ENCODE measurements around the gene OVOL2.
"Not testable (repeated sequence)": the region's sequence is repeated elsewhere in the genome, so short reads cannot be mapped to it uniquely, and the experiment has no call there.

Gene OVOL2

DNA sequence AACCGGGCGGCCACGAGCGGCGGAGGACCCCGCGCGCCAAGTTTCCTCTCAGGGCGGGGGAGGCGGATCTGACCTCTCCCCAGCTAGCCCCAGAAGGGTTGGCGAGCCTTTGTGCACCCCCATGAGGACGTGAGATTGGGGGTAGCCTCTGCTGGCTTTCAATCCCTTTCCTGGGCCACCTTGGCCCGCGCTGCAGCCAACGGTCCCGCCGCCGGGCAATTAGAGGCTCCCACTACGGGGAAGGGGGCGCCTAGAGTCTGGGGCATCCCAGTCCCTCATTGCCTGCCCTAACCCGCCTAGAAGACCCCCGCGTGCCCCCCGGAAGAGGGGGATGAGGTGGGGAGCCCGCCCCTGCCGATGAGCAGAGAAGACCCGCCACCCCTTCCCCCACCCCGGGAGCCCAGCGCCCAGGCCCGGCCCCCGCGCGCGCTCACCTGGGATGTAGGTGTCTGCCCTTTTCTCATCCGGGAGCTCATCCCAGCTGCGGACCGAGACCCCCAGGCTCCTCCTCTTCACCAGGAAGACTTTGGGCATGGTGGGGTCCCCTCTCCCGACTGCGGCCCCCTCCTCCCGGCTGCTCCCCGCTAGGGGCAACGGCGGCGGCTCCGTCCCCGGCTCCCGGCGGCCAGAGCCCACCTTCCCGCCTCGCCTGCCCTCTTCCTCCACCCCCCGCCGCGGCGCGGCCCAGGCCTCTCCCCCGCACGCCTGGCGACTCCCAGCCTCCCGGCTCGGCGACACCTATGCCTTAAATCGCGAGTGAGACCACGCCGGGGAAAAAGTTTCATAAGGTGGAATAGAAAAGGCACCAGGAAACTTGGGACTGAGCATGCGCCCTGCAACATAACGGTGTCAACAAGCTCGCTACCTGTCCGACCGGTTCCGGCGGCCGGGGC is at the start of gene OVOL2:
Gene OVOL2 (minus strand): TSS at position 816 of the 893 bp plus-strand sequence. CDS start 282 bp downstream, at position 534.
- Histone ChIP-seq H3K9ac (ENCODE audit: low read depth, low read length) (peak within 1 kb of the TSS; percentile 67; the same call in 1 of the 2 replicates), H3K27ac (ENCODE audit: low read length) (no peak within 1 kb of the TSS), H3K27me3 (ENCODE audit: insufficient read depth, low read length) (peaks cover 81% of the 10 kb centered on the region), H3K36me3 (ENCODE audit: insufficient read depth, low read depth, low read length) (no peaks in the 10 kb centered on the region), H3K4me3 (ENCODE audit: low read length) (peak within 1 kb of the TSS; percentile 78), H3K4me1 (ENCODE audit: insufficient read depth, low read length) (peaks cover 16% of the 10 kb centered on the region; the same call in 1 of the 2 replicates), H3K9me3 (ENCODE audit: insufficient read depth, low read depth, low read length) (no peaks in the 10 kb centered on the region)

DNA sequence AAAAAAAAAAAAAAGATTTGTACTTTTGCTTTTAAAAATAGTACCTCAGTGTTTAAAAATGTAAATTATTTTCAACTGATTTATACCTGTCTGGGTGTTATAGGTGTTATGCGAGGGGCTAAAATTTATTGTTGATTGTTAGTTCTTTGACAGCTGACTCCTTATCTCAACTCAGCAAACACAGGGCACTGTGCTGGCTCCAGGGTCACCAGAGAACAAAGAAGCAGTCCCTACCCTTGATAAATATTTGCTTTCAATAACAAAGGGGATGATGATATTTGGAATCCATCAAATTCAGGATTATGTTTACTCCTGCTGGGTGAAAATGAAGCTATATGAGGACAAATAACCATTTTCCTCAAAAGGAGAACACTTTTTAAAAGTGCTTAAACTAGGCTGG is 45.8 kb upstream of the OVOL2 start:
- peaks cover 7% of the 10 kb centered on the region for H3K4me1 ChIP-seq (ENCODE audit: insufficient read depth, low read length)
- H3K27ac ChIP-seq (ENCODE audit: low read length), result no peak overlapping the region

DNA sequence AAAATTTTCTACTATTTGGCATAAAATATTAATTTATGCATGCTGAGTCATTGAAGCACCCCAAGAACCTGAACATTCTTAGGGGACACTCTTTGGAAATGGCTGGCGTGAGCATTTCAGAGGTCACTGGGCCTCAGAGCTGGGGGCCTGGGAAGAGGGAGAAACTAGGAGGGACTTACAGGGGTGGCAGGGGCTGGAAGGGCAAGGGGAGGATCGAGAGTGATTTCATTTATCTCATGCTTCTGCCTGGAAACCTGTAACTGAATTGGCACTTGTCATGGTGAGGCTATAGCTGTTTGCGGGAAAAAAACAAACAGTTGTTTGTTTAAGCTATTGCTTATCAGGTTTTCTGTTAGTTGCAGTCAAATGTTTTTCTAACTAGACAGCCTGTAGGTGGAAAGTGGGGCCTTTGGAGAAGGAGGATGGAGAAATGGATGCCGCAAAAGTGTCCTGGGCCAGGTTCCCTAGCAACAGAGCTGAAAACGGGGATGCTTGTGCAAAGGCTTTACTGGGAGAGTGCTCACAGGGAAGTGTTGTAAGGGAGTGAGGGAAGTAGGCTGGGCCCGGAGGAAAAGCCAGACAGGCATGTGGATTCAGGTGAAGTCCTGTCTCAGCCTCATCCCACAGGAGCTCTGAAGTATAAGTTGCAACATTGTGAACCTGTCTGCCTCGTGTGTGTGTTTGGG is 43.6 kb upstream of the OVOL2 start:
- H3K36me3 ChIP-seq (ENCODE audit: insufficient read depth, low read depth, low read length), result no peaks in the 10 kb centered on the region
- H3K4me3 ChIP-seq (ENCODE audit: low read length), result peak overlapping the region; percentile 12; the same call in 1 of the 2 replicates
- H3K27me3 ChIP-seq (ENCODE audit: insufficient read depth, low read length), result no peaks in the 10 kb centered on the region
- no peak overlapping the region for H3K9ac ChIP-seq (ENCODE audit: low read depth, low read length)
- no peaks in the 10 kb centered on the region for H3K9me3 ChIP-seq (ENCODE audit: insufficient read depth, low read depth, low read length)
- H3K27ac ChIP-seq (ENCODE audit: low read length), result no peak overlapping the region
- peaks cover 7% of the 10 kb centered on the region for H3K4me1 ChIP-seq (ENCODE audit: insufficient read depth, low read length)

More for the DNA sequence above, 45.8 kb upstream of the OVOL2 start:
- H3K27me3 ChIP-seq (ENCODE audit: insufficient read depth, low read length), result no peaks in the 10 kb centered on the region
- no peak overlapping the region for H3K4me3 ChIP-seq (ENCODE audit: low read length)
- H3K9ac ChIP-seq (ENCODE audit: low read depth, low read length), result no peak overlapping the region
- no peaks in the 10 kb centered on the region for H3K36me3 ChIP-seq (ENCODE audit: insufficient read depth, low read depth, low read length)
- H3K9me3 ChIP-seq (ENCODE audit: insufficient read depth, low read depth, low read length), result no peaks in the 10 kb centered on the region

GRCh38 chr20:18100569-18100968 is 42.9 kb upstream of the OVOL2 start:
- H3K27me3 ChIP-seq (ENCODE audit: insufficient read depth, low read length); H3K9ac ChIP-seq (ENCODE audit: low read depth, low read length); H3K4me3 ChIP-seq (ENCODE audit: low read length); H3K9me3 ChIP-seq (ENCODE audit: insufficient read depth, low read depth, low read length); H3K27ac ChIP-seq (ENCODE audit: low read length); H3K4me1 ChIP-seq (ENCODE audit: insufficient read depth, low read length); H3K36me3 ChIP-seq (ENCODE audit: insufficient read depth, low read depth, low read length): not testable (repeated sequence)

DNA sequence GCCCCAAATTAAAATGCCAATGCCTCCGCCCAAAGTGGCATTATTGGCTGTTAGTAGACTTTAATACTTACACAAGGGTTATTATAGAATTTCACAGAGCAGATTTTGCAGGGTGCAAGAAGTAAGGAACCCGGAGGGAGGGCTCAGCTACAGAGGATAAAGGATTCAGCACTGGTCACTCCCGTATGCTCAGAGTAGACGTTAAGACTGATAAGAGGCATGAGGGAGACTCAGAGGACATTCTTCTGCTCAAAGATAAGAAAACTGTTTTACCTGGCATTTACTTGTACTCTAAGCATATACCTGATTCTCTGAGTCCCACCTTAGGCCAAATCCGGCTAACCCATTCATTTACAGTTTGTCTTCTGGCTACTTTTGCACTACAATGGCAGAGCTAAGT is 36.5 kb upstream of the OVOL2 start:
- H3K36me3 ChIP-seq (ENCODE audit: insufficient read depth, low read depth, low read length), result no peaks in the 10 kb centered on the region
- H3K4me3 ChIP-seq (ENCODE audit: low read length), result no peak overlapping the region
- H3K4me1 ChIP-seq (ENCODE audit: insufficient read depth, low read length), result no peaks in the 10 kb centered on the region
- H3K9ac ChIP-seq (ENCODE audit: low read depth, low read length), result no peak overlapping the region
- H3K27me3 ChIP-seq (ENCODE audit: insufficient read depth, low read length), result no peaks in the 10 kb centered on the region
- no peaks in the 10 kb centered on the region for H3K9me3 ChIP-seq (ENCODE audit: insufficient read depth, low read depth, low read length)
- no peak overlapping the region for H3K27ac ChIP-seq (ENCODE audit: low read length)

- H3K9me3 ChIP-seq (ENCODE audit: insufficient read depth, low read depth, low read length), result no peaks in the 10 kb centered on the region
- H3K36me3 ChIP-seq (ENCODE audit: insufficient read depth, low read depth, low read length), result no peaks in the 10 kb centered on the region
- no peaks in the 10 kb centered on the region for H3K27me3 ChIP-seq (ENCODE audit: insufficient read depth, low read length)
- H3K27ac ChIP-seq (ENCODE audit: low read length), result no peak overlapping the region
- no peak overlapping the region for H3K4me3 ChIP-seq (ENCODE audit: low read length)
- H3K9ac ChIP-seq (ENCODE audit: low read depth, low read length), result no peak overlapping the region
- no peaks in the 10 kb centered on the region for H3K4me1 ChIP-seq (ENCODE audit: insufficient read depth, low read length)
These were observed 35.7 kb upstream of the OVOL2 start for GRCh38 chr20:18093388-18093787.

DNA sequence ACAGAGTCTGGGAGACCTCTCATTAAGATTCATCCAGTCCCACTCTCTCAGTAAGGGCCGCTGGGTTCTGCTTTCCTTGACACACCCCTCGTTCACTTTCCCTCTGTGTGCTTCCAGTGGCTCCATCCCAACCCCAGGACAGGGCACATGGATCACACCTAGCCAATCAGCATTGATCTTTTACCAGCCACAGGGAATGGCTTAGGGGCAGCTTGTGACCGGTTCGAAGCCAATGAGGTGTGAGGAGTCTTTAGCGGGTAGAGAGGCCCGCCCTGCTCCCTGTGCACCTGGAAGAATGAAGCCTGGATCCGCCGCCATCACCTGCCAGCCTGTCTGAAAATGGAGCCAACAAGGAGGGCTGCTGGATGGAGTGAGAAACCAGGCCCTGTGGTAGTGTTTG is 35.2 kb upstream of the OVOL2 start:
- Histone ChIP-seq H3K4me1 (ENCODE audit: insufficient read depth, low read length) (no peaks in the 10 kb centered on the region), H3K36me3 (ENCODE audit: insufficient read depth, low read depth, low read length) (no peaks in the 10 kb centered on the region), H3K27ac (ENCODE audit: low read length) (no peak overlapping the region), H3K27me3 (ENCODE audit: insufficient read depth, low read length) (no peaks in the 10 kb centered on the region), H3K4me3 (ENCODE audit: low read length) (no peak overlapping the region), H3K9me3 (ENCODE audit: insufficient read depth, low read depth, low read length) (no peaks in the 10 kb centered on the region), H3K9ac (ENCODE audit: low read depth, low read length) (no peak overlapping the region)

DNA sequence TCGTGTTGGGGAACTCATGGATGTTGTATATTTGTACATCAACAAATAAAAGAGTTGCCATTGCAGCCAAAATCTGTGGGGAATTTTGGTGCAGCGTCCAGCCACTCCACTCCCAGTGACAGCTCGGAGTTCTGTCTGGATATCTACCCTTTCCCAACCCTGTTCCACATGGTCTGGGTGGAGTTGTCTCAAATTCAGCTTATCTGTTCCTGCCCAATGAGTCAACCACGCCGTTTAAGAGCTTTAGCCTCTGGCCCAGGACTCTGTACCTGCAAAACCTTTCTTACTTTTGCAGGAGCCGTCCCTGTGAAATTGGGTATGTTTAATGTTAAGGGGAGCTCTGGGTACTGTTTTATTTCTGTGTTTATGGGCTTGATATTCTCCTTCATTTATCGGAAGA is 33.9 kb upstream of the OVOL2 start:
- Histone ChIP-seq H3K4me1 (ENCODE audit: insufficient read depth, low read length) (no peaks in the 10 kb centered on the region), H3K27ac (ENCODE audit: low read length) (no peak overlapping the region), H3K27me3 (ENCODE audit: insufficient read depth, low read length) (no peaks in the 10 kb centered on the region), H3K36me3 (ENCODE audit: insufficient read depth, low read depth, low read length) (no peaks in the 10 kb centered on the region), H3K9me3 (ENCODE audit: insufficient read depth, low read depth, low read length) (no peaks in the 10 kb centered on the region), H3K9ac (ENCODE audit: low read depth, low read length) (no peak overlapping the region), H3K4me3 (ENCODE audit: low read length) (no peak overlapping the region)

DNA sequence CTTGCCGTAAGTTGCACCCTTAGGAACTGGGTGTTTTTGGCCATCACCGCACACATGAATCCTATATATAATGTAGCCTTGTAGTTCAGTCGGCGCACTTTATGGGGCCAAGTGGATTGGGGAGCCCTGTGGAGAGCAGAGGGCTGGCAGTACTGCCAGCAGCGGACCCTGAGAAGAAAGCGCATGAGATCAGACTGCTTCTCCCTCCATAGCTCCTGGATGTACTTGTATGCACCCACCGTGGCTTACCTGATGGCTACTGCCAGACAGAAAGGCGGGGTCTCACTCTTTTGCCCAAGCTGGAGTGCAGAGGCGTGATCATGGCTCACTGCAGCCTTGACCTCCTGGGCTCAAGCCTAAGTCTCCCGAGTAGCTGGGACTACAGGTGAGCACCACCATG is 32.8 kb upstream of the OVOL2 start:
- Histone ChIP-seq H3K4me3 (ENCODE audit: low read length) (no peak overlapping the region), H3K4me1 (ENCODE audit: insufficient read depth, low read length) (no peaks in the 10 kb centered on the region), H3K27ac (ENCODE audit: low read length) (no peak overlapping the region), H3K9me3 (ENCODE audit: insufficient read depth, low read depth, low read length) (no peaks in the 10 kb centered on the region), H3K9ac (ENCODE audit: low read depth, low read length) (no peak overlapping the region), H3K36me3 (ENCODE audit: insufficient read depth, low read depth, low read length) (no peaks in the 10 kb centered on the region), H3K27me3 (ENCODE audit: insufficient read depth, low read length) (no peaks in the 10 kb centered on the region)

DNA sequence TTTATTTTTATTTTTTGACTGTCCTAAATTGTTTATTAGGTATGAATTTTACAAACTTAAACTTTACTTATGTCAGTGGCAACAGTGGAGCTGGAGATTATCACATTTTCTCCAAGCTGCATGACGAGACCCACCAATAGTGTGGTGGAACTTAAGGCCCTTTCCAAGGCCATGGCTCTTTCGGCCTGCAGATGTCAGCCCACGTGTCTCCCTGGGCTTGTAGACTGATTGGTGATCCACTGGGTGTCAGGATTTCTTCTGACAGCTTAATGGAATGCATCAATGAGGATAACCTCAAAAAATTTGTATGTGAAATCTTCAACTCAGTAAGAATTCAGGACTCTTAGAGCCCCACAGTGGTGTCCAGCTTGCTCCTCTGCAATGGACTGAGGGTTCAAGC is 32.3 kb upstream of the OVOL2 start:
- Histone ChIP-seq H3K4me3 (ENCODE audit: low read length) (no peak overlapping the region), H3K9ac (ENCODE audit: low read depth, low read length) (no peak overlapping the region), H3K9me3 (ENCODE audit: insufficient read depth, low read depth, low read length) (no peaks in the 10 kb centered on the region), H3K27me3 (ENCODE audit: insufficient read depth, low read length) (no peaks in the 10 kb centered on the region), H3K36me3 (ENCODE audit: insufficient read depth, low read depth, low read length) (no peaks in the 10 kb centered on the region), H3K27ac (ENCODE audit: low read length) (no peak overlapping the region), H3K4me1 (ENCODE audit: insufficient read depth, low read length) (no peaks in the 10 kb centered on the region)

DNA sequence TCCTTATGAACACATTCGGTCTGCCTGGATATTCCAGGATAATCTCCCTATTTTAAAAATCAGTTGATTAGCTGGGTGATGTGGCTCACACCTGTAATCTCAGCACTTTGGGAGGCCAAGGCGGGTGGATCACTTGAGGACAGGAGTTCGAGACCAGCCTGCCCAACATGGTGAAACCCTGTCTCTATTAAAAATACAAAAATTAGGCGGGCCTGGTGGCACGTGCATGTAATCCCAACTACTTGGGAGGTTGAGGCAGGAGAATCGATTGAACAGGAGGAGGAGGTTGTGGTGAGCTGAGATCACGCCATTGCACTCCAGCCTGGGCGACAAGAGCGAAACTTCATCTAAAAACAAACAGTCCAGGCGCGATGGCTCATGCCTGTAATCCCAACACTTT is 31.1 kb upstream of the OVOL2 start:
- H3K4me1 ChIP-seq (ENCODE audit: insufficient read depth, low read length); H3K36me3 ChIP-seq (ENCODE audit: insufficient read depth, low read depth, low read length); H3K9me3 ChIP-seq (ENCODE audit: insufficient read depth, low read depth, low read length): not testable (repeated sequence)

DNA sequence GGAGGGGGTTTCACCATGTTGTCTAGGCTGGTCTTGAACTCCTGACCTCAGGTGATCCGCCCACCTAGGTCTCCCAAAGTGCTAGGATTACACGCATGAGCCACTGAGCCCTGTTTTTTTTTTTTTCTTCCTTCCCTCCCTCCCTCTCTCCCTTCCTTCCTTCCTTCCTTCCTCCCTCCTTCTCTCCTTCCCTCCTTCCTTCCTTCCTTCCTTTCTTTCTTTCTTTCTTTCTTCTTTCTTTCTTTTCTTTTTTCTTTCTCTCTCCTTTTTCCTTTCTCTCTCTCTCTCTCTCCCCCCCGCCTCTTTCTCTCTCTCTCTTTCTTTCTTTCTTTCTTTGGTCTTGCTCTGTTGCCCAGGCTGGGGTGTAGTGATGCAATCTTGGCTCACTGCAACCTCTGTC is 30.6 kb upstream of the OVOL2 start:
- H3K4me1 ChIP-seq (ENCODE audit: insufficient read depth, low read length); H3K36me3 ChIP-seq (ENCODE audit: insufficient read depth, low read depth, low read length); H3K4me3 ChIP-seq (ENCODE audit: low read length); H3K9me3 ChIP-seq (ENCODE audit: insufficient read depth, low read depth, low read length); H3K27ac ChIP-seq (ENCODE audit: low read length); H3K27me3 ChIP-seq (ENCODE audit: insufficient read depth, low read length); H3K9ac ChIP-seq (ENCODE audit: low read depth, low read length): not testable (repeated sequence)

More for the DNA sequence above, 31.1 kb upstream of the OVOL2 start:
- H3K4me3 ChIP-seq (ENCODE audit: low read length); H3K27ac ChIP-seq (ENCODE audit: low read length); H3K27me3 ChIP-seq (ENCODE audit: insufficient read depth, low read length); H3K9ac ChIP-seq (ENCODE audit: low read depth, low read length): not testable (repeated sequence)

All from iPS-20b (cell line).